Breast epithelium (tissue), 4 donors: ENCODE results near the gene REXO4. TPM values are rescaled to one million over a fixed set of nuclear protein-coding genes. Genes with fewer than 3 reads are reported as not detected.
A peak's percentile ranks its signal among the peaks of the same experiment; 100 is the strongest.

Experiments used
- DNase-seq, 2 donors: peaks; one replicate each; pipeline ENCODE4 v3.0.0-alpha.2; 2019; ENCODE audit warnings: low spot score in 2 of 2
- H3K27ac ChIP-seq, 2 donors: fragments of 200-600 bp; sonication (generic) in 1 of 2; one replicate each; pipeline ENCODE4 v1.5.1; 2016 to 2019; ENCODE audit warnings: mild to moderate bottlenecking in 1 of 2
- H3K27me3 ChIP-seq, 2 donors: fragments of 200-600 bp; sonication (generic) in 1 of 2; one replicate each; pipeline versions ENCODE4 v1.5.1 to v1.6.0; 2017 to 2019; ENCODE audit warnings: control low read depth in 1 of 2, mild to moderate bottlenecking in 1 of 2
- H3K36me3 ChIP-seq: fragments of 200-600 bp; one replicate; pipeline ENCODE4 v1.5.1; 2019
- H3K4me1 ChIP-seq, 2 donors: fragments of 200-600 bp; sonication (generic); one replicate each; pipeline ENCODE4 v1.5.1; 2016 to 2019; ENCODE audit warnings: control low read depth in 1 of 2
- H3K4me3 ChIP-seq, 3 donors: fragments of 200-600 bp; sonication (generic); 1 replicate in 2 of 3; 2 replicates in 1 of 3; pipeline ENCODE4 v1.5.1; 2016 to 2019; ENCODE audit warnings: mild to moderate bottlenecking in 3 of 3, moderate library complexity in 2 of 3
- H3K9me3 ChIP-seq, 2 donors: fragments of 200-600 bp; sonication (generic) in 1 of 2; one replicate each; pipeline ENCODE4 v1.5.1; 2016 to 2019; ENCODE audit warnings: control low read depth in 1 of 2
- CTCF ChIP-seq, 3 donors: fragments of 450-650 bp; IDR thresholded peaks; one replicate each; pipeline ENCODE4 v1.5.1; 2016 to 2017; ENCODE audit warnings: antibody characterized with exemption in 3 of 3, mild to moderate bottlenecking in 3 of 3, moderate library complexity in 3 of 3
- POLR2A ChIP-seq: fragments of 450-650 bp; IDR thresholded peaks from one replicate; pipeline ENCODE4 v1.6.1; 2016; ENCODE audit warnings: antibody characterized with exemption, mild to moderate bottlenecking, moderate library complexity
- POLR2AphosphoS5 ChIP-seq, 3 donors: sonication (generic); formaldehyde crosslinking; IDR thresholded peaks; one replicate each; pipeline ENCODE4 v1.6.1; 2017; ENCODE audit warnings: antibody characterized with exemption in 3 of 3
- intact Hi-C: fragments of 100-400 bp; cut with DNase I; formaldehyde crosslinking; loops from one replicate; pipeline ENCODE4 v1.15.1; 2023; ENCODE audit warnings: low total_unique reads
- total RNA-seq, 3 donors: library from RNA; depleted of rRNA; stranded (reverse); fragments of >200 nt; gene quantifications; one replicate each; pipeline ENCODE4 v1.1.0, GENCODE V29; 2016

Gene REXO4
- total RNA-seq, 3 donors from 2014 or later = 14.2 to 20.5 (median 18.7) TPM

GRCh38 chr9:133405508-133406438 lies 12.0 kb downstream of the REXO4 start:
- DNase-seq = no peak
- H3K36me3 ChIP-seq = peaks cover 5% of the 10 kb centered on the region
- no peaks in the 10 kb centered on the region for H3K27me3 ChIP-seq
- no peak overlapping the region for H3K4me3 ChIP-seq
- no peak overlapping the region for H3K27ac ChIP-seq
- H3K9me3 ChIP-seq = no peaks in the 10 kb centered on the region
- H3K4me1 ChIP-seq = no peaks in the 10 kb centered on the region
- intact Hi-C loops = loop anchor here (10.0 kb wide), 1 partner anchor 79 kb away; no protein-coding TSS in a partner anchor
- no peak for TF ChIP-seq POLR2AphosphoS5 (IDR thresholded peaks at IDR 0.05)
- TF ChIP-seq POLR2A = no peak
- TF ChIP-seq CTCF (IDR thresholded peaks at IDR 0.05) = no peak

GRCh38 chr9:133404454-133405002 lies 13.3 kb downstream of the REXO4 start:
- DNase-seq = no peak
- Histone ChIP-seq H3K4me3 (no peak overlapping the region), H3K36me3 (peaks cover 5% of the 10 kb centered on the region), H3K27me3 (no peaks in the 10 kb centered on the region), H3K4me1 (no peaks in the 10 kb centered on the region), H3K9me3 (no peaks in the 10 kb centered on the region), H3K27ac (no peak overlapping the region)
- TF ChIP-seq POLR2A (no peak), POLR2AphosphoS5 (IDR thresholded peaks at IDR 0.05) (no peak), CTCF (IDR thresholded peaks at IDR 0.05) (no peak)
- intact Hi-C loops = loop anchor here (10.0 kb wide), 1 partner anchor 80 kb away; no protein-coding TSS in a partner anchor

GRCh38 chr9:133403766-133404453 lies 13.9 kb downstream of the REXO4 start:
- peaks cover 5% of the 10 kb centered on the region for H3K36me3 ChIP-seq
- no peaks in the 10 kb centered on the region for H3K9me3 ChIP-seq
- intact Hi-C loops = loop anchor here (10.0 kb wide), 1 partner anchor 81 kb away; no protein-coding TSS in a partner anchor
- H3K27ac ChIP-seq = no peak overlapping the region
- DNase-seq = peak in 1 of 2 donors; percentile 34
- no peak overlapping the region for H3K4me3 ChIP-seq
- H3K4me1 ChIP-seq = no peaks in the 10 kb centered on the region
- no peaks in the 10 kb centered on the region for H3K27me3 ChIP-seq
- TF ChIP-seq POLR2AphosphoS5 (IDR thresholded peaks at IDR 0.05) (no peak), CTCF (IDR thresholded peaks at IDR 0.05) (peak in 2 of 3 donors; percentile 43 to 52), POLR2A (no peak)

GRCh38 chr9:133402689-133403088 lies 15.1 kb downstream of the REXO4 start:
- intact Hi-C loops = loop anchor here (10.0 kb wide), 1 partner anchor 82 kb away; no protein-coding TSS in a partner anchor
- Histone ChIP-seq H3K27ac (no peak overlapping the region), H3K9me3 (no peaks in the 10 kb centered on the region), H3K36me3 (peaks cover 2% of the 10 kb centered on the region), H3K27me3 (no peaks in the 10 kb centered on the region), H3K4me3 (no peak overlapping the region), H3K4me1 (no peaks in the 10 kb centered on the region)
- no peak for DNase-seq
- TF ChIP-seq POLR2AphosphoS5 (IDR thresholded peaks at IDR 0.05) (no peak), CTCF (IDR thresholded peaks at IDR 0.05) (no peak)
